Liver (tissue), 9 donors: Measurements from ENCODE around the gene MISP. TPM values are rescaled to one million over a fixed set of nuclear protein-coding genes. Genes with fewer than 3 reads are reported as not detected.

Experiments used
- DNase-seq: peaks from one replicate; pipeline ENCODE4 v3.0.0-alpha.2; 2017; ENCODE audit warnings: low spot score
- H3K27ac ChIP-seq, 2 donors: one replicate each; pipeline ENCODE4 v1.7.0; 2013; ENCODE audit warnings: inconsistent platforms in 2 of 2, low read length in 2 of 2, control low read depth in 1 of 2, low read depth in 1 of 2, mild to moderate bottlenecking in 1 of 2
- H3K27me3 ChIP-seq, 4 donors: one replicate each; pipeline versions ENCODE4 v1.6.1 to v1.7.0; 2013; ENCODE audit warnings: low read length in 3 of 4, inconsistent platforms in 1 of 4, mild to moderate bottlenecking in 1 of 4, moderate library complexity in 1 of 4; ENCODE audit not compliant: control insufficient read depth in 4 of 4, insufficient read depth in 4 of 4
- H3K36me3 ChIP-seq, 4 donors: one replicate each; pipeline versions ENCODE4 v1.6.1 to v1.7.0; 2013; ENCODE audit warnings: low read length in 3 of 4, mild to moderate bottlenecking in 3 of 4, low read depth in 1 of 4, moderate library complexity in 1 of 4; ENCODE audit not compliant: control insufficient read depth in 4 of 4, insufficient read depth in 3 of 4
- H3K4me1 ChIP-seq, 4 donors: one replicate each; pipeline versions ENCODE4 v1.6.1 to v1.7.0; 2013; ENCODE audit warnings: low read length in 3 of 4, mild to moderate bottlenecking in 3 of 4, moderate library complexity in 1 of 4; ENCODE audit not compliant: control insufficient read depth in 4 of 4, insufficient read depth in 4 of 4
- H3K4me3 ChIP-seq, 3 donors: one replicate each; pipeline versions ENCODE4 v1.6.1 to v1.7.0; 2013; ENCODE audit warnings: low read length in 3 of 3, control low read depth in 1 of 3, low read depth in 1 of 3, mild to moderate bottlenecking in 1 of 3
- H3K9ac ChIP-seq, 2 donors: one replicate each; pipeline ENCODE4 v1.7.0; 2013; ENCODE audit warnings: low read length in 2 of 2, mild to moderate bottlenecking in 2 of 2, moderate library complexity in 2 of 2, control low read depth in 1 of 2, low read depth in 1 of 2
- H3K9me3 ChIP-seq, 4 donors: one replicate each; pipeline versions ENCODE4 v1.6.1 to v1.7.0; 2013; ENCODE audit warnings: low read length in 3 of 4; ENCODE audit not compliant: control insufficient read depth in 4 of 4
- EGR1 ChIP-seq, 2 donors: IDR thresholded peaks; 2 replicates each; pipeline ENCODE4 v1.6.1; 2016 to 2018; ENCODE audit warnings: antibody characterized with exemption in 2 of 2, low read depth in 2 of 2
- FOXA1 ChIP-seq: IDR thresholded peaks from 2 replicates; pipeline ENCODE4 v1.6.1; 2016; ENCODE audit warnings: antibody characterized with exemption
- FOXA2 ChIP-seq: IDR thresholded peaks from 2 replicates; pipeline ENCODE4 v1.6.1; 2016; ENCODE audit warnings: antibody characterized with exemption
- HNF4A ChIP-seq, 2 donors: conservative IDR thresholded peaks; 2 replicates each; pipeline ENCODE4 v1.6.1; 2016; ENCODE audit warnings: antibody characterized with exemption in 2 of 2, mild to moderate bottlenecking in 2 of 2
- HNF4G ChIP-seq: IDR thresholded peaks from 2 replicates; pipeline ENCODE4 v1.6.1; 2016; ENCODE audit warnings: antibody characterized with exemption
- JUND ChIP-seq, 2 donors: IDR thresholded peaks; 2 replicates each; pipeline ENCODE4 v1.6.1; 2016; ENCODE audit warnings: antibody characterized with exemption in 2 of 2
- NR2F2 ChIP-seq: IDR thresholded peaks from 2 replicates; pipeline ENCODE4 v1.6.1; 2016; ENCODE audit warnings: antibody characterized with exemption
- RAD21 ChIP-seq, 2 donors: IDR thresholded peaks; 2 replicates each; pipeline ENCODE4 v1.6.1; 2016; ENCODE audit warnings: antibody characterized with exemption in 2 of 2, mild to moderate bottlenecking in 2 of 2
- RXRA ChIP-seq, 2 donors: IDR thresholded peaks; 2 replicates each; pipeline ENCODE4 v1.6.1; 2017 to 2018; ENCODE audit warnings: antibody characterized with exemption in 2 of 2, mild to moderate bottlenecking in 1 of 2
- SP1 ChIP-seq: IDR thresholded peaks from 2 replicates; pipeline ENCODE4 v1.6.1; 2018; ENCODE audit warnings: antibody characterized with exemption, mild to moderate bottlenecking
- WGBS: extraction: QIAGEN DNeasy Blood & Tissue Kit; methylation state at CpG from one replicate; pipeline ENCODE4 v1.1.7; 2013; 5-methylcytosine and 5-hydroxymethylcytosine counted together
- polyA plus RNA-seq, 2 donors: library from polyadenylated mRNA; stranded (reverse) in 1 of 2; unstranded in 1 of 2; fragments of 200-250 nt in 1 of 2; fragments of >200 nt in 1 of 2; fragmentation: Nextera tagmentation in 1 of 2; extraction: Ambion mirVana in 1 of 2; gene quantifications; one replicate each; pipeline versions ENCODE4 v1.2.1 to v1.2.3, GENCODE V29; 2013 to 2015
- total RNA-seq, 2 donors: library from RNA; depleted of rRNA; stranded (reverse); fragments of >200 nt; gene quantifications; one replicate each; pipeline ENCODE4 v1.2.3, GENCODE V29; 2014
- TF ChIP-seq, protein P1 (sequence below): IDR thresholded peaks from 2 replicates; pipeline ENCODE4 v1.6.1; 2016; ENCODE audit warnings: antibody characterized with exemption, mild to moderate bottlenecking
- TF ChIP-seq, protein P2 (sequence below): fragments of 150-350 bp; IDR thresholded peaks from 2 replicates; pipeline ENCODE4 v1.5.1; 2017; ENCODE audit warnings: improper control_type of control experiment, low read depth, low read length; ENCODE audit not compliant: missing input control
- TF ChIP-seq, protein P3 (sequence below): IDR thresholded peaks from 2 replicates; pipeline ENCODE4 v1.6.1; 2016; ENCODE audit warnings: antibody characterized with exemption
- TF ChIP-seq, protein P4 (sequence below): IDR thresholded peaks from 2 replicates; pipeline ENCODE4 v1.6.1; 2016; ENCODE audit warnings: antibody characterized with exemption
- TF ChIP-seq, protein P5 (sequence below): IDR thresholded peaks from 2 replicates; pipeline ENCODE4 v1.6.1; 2016; ENCODE audit warnings: antibody characterized with exemption
- donor health status: healthy.
- donor health status: healthy.
- donor health status: healthy.
- donor health status: healthy.
- donor health status: healthy.

Gene MISP
- total and polyA plus RNA-seq, 4 donors: 0.05 to 0.08 TPM; not detected in 2

DNA sequence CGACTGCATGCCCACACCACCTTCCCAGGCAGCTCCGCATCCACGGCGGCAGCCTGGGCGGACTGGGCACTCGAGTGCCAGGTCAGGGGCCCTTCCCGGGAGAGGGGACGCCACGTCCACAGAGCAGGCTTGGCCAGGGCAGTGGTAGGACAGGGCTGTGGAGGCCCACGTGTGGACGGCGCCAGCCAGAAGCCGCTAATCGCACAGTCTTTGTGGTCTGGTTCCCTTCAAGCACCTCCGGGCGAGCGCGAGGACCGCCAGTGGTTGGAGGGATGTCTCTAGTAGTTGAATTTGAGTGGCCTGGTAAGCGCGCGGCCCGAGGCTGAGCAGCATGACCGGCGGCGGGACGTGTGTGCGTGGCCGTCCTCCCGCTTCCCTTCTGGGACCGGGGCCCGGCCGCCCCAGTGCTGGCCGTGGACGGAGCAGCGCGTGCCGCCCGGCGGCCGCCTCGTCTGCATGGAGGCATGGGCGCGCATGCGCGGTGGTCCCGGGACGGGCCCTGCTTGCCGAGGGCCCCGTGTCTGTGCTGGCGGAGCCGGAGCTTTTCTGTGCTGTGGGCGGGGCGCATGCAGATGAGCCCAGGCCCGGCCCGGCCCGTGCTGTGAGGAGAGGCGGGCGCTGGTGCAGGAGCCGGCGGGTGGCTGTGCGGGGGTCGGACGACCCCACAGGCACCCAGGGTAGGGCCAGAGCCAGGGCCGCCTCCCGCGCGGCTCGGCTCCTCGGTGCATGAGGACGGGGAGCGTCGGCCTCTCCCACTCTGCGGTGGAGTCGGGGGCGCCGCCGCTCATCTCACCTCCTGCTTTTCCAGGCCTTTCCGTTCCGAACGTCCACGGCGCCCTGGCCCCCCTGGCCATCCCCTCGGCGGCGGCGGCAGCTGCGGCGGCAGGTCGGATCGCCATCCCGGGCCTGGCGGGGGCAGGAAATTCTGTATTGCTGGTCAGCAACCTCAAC, 55.0 kb downstream of the MISP start:
- WGBS: 94% methylated on average over 93 of the region's 93 CpGs
- H3K27ac ChIP-seq: no peak overlapping the region
- peaks cover 8 to 22% (median 15%) of the 10 kb centered on the region in 4 donors for H3K4me1 ChIP-seq
- peaks cover 38 to 67% (median 57%) of the 10 kb centered on the region in 4 donors for H3K36me3 ChIP-seq
- DNase-seq: no peak
- no peaks in the 10 kb centered on the region for H3K9me3 ChIP-seq
- TF ChIP-seq HNF4G (no peak), JUND (IDR thresholded peaks at IDR 0.05) (no peak), RXRA (IDR thresholded peaks at IDR 0.05) (no peak), FOXA2 (no peak), RAD21 (IDR thresholded peaks at IDR 0.05) (no peak), HNF4A (conservative IDR thresholded peaks at IDR 0.05) (no peak), NR2F2 (no peak), EGR1 (IDR thresholded peaks at IDR 0.05; ENCODE audit: low read depth in 2 of 2) (no peak), FOXA1 (no peak), SP1 (no peak)
- TF ChIP-seq, protein P1, sequence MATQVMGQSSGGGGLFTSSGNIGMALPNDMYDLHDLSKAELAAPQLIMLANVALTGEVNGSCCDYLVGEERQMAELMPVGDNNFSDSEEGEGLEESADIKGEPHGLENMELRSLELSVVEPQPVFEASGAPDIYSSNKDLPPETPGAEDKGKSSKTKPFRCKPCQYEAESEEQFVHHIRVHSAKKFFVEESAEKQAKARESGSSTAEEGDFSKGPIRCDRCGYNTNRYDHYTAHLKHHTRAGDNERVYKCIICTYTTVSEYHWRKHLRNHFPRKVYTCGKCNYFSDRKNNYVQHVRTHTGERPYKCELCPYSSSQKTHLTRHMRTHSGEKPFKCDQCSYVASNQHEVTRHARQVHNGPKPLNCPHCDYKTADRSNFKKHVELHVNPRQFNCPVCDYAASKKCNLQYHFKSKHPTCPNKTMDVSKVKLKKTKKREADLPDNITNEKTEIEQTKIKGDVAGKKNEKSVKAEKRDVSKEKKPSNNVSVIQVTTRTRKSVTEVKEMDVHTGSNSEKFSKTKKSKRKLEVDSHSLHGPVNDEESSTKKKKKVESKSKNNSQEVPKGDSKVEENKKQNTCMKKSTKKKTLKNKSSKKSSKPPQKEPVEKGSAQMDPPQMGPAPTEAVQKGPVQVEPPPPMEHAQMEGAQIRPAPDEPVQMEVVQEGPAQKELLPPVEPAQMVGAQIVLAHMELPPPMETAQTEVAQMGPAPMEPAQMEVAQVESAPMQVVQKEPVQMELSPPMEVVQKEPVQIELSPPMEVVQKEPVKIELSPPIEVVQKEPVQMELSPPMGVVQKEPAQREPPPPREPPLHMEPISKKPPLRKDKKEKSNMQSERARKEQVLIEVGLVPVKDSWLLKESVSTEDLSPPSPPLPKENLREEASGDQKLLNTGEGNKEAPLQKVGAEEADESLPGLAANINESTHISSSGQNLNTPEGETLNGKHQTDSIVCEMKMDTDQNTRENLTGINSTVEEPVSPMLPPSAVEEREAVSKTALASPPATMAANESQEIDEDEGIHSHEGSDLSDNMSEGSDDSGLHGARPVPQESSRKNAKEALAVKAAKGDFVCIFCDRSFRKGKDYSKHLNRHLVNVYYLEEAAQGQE: no peak
- TF ChIP-seq, protein P2, sequence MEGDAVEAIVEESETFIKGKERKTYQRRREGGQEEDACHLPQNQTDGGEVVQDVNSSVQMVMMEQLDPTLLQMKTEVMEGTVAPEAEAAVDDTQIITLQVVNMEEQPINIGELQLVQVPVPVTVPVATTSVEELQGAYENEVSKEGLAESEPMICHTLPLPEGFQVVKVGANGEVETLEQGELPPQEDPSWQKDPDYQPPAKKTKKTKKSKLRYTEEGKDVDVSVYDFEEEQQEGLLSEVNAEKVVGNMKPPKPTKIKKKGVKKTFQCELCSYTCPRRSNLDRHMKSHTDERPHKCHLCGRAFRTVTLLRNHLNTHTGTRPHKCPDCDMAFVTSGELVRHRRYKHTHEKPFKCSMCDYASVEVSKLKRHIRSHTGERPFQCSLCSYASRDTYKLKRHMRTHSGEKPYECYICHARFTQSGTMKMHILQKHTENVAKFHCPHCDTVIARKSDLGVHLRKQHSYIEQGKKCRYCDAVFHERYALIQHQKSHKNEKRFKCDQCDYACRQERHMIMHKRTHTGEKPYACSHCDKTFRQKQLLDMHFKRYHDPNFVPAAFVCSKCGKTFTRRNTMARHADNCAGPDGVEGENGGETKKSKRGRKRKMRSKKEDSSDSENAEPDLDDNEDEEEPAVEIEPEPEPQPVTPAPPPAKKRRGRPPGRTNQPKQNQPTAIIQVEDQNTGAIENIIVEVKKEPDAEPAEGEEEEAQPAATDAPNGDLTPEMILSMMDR: no peak
- TF ChIP-seq, protein P3, sequence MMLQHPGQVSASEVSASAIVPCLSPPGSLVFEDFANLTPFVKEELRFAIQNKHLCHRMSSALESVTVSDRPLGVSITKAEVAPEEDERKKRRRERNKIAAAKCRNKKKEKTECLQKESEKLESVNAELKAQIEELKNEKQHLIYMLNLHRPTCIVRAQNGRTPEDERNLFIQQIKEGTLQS: no peak
- TF ChIP-seq, protein P4, sequence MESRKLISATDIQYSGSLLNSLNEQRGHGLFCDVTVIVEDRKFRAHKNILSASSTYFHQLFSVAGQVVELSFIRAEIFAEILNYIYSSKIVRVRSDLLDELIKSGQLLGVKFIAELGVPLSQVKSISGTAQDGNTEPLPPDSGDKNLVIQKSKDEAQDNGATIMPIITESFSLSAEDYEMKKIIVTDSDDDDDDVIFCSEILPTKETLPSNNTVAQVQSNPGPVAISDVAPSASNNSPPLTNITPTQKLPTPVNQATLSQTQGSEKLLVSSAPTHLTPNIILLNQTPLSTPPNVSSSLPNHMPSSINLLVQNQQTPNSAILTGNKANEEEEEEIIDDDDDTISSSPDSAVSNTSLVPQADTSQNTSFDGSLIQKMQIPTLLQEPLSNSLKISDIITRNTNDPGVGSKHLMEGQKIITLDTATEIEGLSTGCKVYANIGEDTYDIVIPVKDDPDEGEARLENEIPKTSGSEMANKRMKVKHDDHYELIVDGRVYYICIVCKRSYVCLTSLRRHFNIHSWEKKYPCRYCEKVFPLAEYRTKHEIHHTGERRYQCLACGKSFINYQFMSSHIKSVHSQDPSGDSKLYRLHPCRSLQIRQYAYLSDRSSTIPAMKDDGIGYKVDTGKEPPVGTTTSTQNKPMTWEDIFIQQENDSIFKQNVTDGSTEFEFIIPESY: no peak
- TF ChIP-seq, protein P5, sequence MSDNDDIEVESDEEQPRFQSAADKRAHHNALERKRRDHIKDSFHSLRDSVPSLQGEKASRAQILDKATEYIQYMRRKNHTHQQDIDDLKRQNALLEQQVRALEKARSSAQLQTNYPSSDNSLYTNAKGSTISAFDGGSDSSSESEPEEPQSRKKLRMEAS: no peak
- H3K4me3 ChIP-seq: no peak overlapping the region
- H3K27me3 ChIP-seq: no peaks in the 10 kb centered on the region
- no peak overlapping the region for H3K9ac ChIP-seq
